Prostate gland (tissue), 2 donors: ENCODE data around the gene TUFM.

Source experiments
- POLR2A ChIP-seq: fragments of 450-650 bp; IDR thresholded peaks from one replicate; pipeline ENCODE4 v1.6.1; 2016; ENCODE audit warnings: antibody characterized with exemption, mild to moderate bottlenecking
- POLR2AphosphoS5 ChIP-seq: sonication (generic); formaldehyde crosslinking; IDR thresholded peaks from one replicate; pipeline ENCODE4 v1.6.1; 2017; ENCODE audit warnings: antibody characterized with exemption
- TF ChIP-seq, protein P1 (sequence below), 4 experiments: fragments of 200-600 bp in 2 of 4; fragments of 450-650 bp in 2 of 4; sonication (generic) in 2 of 4; IDR thresholded peaks; 1 replicate in 3 of 4; 2 replicates in 1 of 4; pipeline ENCODE4 v1.5.1; 2016 to 2019; ENCODE audit warnings: antibody characterized with exemption in 4 of 4, mild to moderate bottlenecking in 2 of 4, moderate library complexity in 2 of 4

DNA sequence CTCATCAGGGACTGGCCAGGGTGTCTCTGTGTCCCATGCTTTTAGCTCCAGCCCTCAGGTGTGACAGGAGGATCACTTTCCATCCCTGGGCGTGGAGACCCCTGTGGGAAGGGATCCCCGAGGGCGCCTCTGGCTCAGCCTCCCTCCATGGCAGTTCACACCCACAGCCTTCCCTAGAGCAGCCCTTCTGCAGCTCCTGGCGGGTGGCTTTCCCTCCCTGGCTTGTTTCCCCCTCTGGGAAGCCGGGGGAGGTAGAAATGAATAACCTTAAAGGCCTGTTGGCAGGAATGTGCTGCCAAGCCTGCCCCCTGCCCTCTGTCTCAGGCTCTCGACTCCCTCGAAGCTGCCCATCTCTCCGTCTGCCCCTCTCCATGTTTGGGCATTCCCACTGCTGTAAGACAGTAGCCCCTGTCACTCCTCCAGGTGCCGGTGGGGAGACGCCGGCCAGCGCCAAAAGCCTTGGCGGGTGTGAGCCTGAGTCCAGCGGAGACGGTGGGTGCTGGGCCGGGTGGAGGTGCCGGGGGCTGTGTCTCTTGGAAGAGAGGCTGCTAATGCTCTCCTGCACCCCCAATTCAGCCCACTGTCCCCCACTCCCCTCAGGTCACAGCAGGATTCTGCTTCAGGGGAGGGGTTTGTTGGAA is 30.0 kb upstream of the TUFM start:
- TF ChIP-seq, protein P1, sequence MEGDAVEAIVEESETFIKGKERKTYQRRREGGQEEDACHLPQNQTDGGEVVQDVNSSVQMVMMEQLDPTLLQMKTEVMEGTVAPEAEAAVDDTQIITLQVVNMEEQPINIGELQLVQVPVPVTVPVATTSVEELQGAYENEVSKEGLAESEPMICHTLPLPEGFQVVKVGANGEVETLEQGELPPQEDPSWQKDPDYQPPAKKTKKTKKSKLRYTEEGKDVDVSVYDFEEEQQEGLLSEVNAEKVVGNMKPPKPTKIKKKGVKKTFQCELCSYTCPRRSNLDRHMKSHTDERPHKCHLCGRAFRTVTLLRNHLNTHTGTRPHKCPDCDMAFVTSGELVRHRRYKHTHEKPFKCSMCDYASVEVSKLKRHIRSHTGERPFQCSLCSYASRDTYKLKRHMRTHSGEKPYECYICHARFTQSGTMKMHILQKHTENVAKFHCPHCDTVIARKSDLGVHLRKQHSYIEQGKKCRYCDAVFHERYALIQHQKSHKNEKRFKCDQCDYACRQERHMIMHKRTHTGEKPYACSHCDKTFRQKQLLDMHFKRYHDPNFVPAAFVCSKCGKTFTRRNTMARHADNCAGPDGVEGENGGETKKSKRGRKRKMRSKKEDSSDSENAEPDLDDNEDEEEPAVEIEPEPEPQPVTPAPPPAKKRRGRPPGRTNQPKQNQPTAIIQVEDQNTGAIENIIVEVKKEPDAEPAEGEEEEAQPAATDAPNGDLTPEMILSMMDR (IDR thresholded peaks at IDR 0.05), result no peak
- TF ChIP-seq POLR2A, result no peak
- TF ChIP-seq POLR2AphosphoS5, result no peak
